K562 (cell line): ENCODE data around the gene EPHB1. TPM values are rescaled to one million over a fixed set of nuclear protein-coding genes. Genes with fewer than 3 reads are reported as not detected.

Experiments used
- ATAC-seq: fragments of 200-7000 bp; cut with Tn5 transposase; 3 replicates; pipeline ENCODE4 v1.9.1; 2020; ENCODE audit warnings: moderate library complexity
- BruUV-seq: library from RNA; stranded (reverse); fragments of 400-500 nt; replicated peaks from 2 replicates; lab custom pipeline; 2021; lab: Mats Ljungman, UMichigan
- CTCF ChIA-PET: fragments of 300-600 bp; formaldehyde crosslinking; extraction: SDS; loops from one replicate; lab custom pipeline; 2021; ENCODE audit warnings: low intra/inter-chr PET ratio; lab: Yijun Ruan, JAX
- POLR2A ChIA-PET: fragments of 300-600, 350-650 bp; sonication (Branson Sonifier 250); formaldehyde crosslinking; extraction: SDS; loops from one replicate; lab custom pipeline; 2021; ENCODE audit warnings: antibody characterized with exemption, inconsistent platforms; lab: Yijun Ruan, JAX
- DNase-seq, 4 experiments: peaks; one replicate each; pipeline versions ENCODE4 v3.0.0 to v3.0.0-alpha.2; 2011 to 2018; ENCODE audit warnings: low spot score in 3 of 4, mixed read lengths in 3 of 4; ENCODE audit errors: extremely low read depth in 1 of 4
- FAIRE-seq: peaks from 2 replicates; lab custom pipeline; 2011; peaks lifted over from hg19 to GRCh38; lab: Jason Lieb, UNC
- H2AFZ ChIP-seq: 2 replicates; pipeline ENCODE4 v1.6.0; 2011; ENCODE audit warnings: low read depth, low read length, control low read depth, inconsistent platforms
- H3K27ac ChIP-seq: fragments of 200-600 bp; 3 replicates; pipeline ENCODE4 v1.8.0; 2011; ENCODE audit warnings: low read depth, mild to moderate bottlenecking, control low read depth, inconsistent platforms, low read length, moderate library complexity, mixed read lengths; ENCODE audit errors: extremely low read depth
- H3K27me3 ChIP-seq, 2 experiments: fragments of 300-600 bp in 1 of 2; 2 replicates in 1 of 2; 3 replicates in 1 of 2; pipeline versions ENCODE4 v1.6.0 to v1.8.0; 2011; ENCODE audit warnings: inconsistent platforms in 2 of 2, low read length in 2 of 2, mild to moderate bottlenecking in 1 of 2, mixed read lengths in 1 of 2, moderate library complexity in 1 of 2; ENCODE audit not compliant: control insufficient read depth in 2 of 2, insufficient read depth in 2 of 2
- H3K36me3 ChIP-seq: fragments of 300-600 bp; 3 replicates; pipeline ENCODE4 v1.8.0; 2011; ENCODE audit warnings: mild to moderate bottlenecking, low read length, inconsistent platforms; ENCODE audit not compliant: control insufficient read depth, insufficient read depth
- H3K4me1 ChIP-seq, 2 experiments: fragments of 200-600 bp in 1 of 2; replicated peaks in 1 of 2; 2 replicates in 1 of 2; 3 replicates in 1 of 2; pipeline versions ENCODE4 v1.5.1 to v1.8.0; 2011; ENCODE audit warnings: inconsistent platforms in 2 of 2, low read length in 2 of 2, mild to moderate bottlenecking in 1 of 2, mixed read lengths in 1 of 2, moderate library complexity in 1 of 2; ENCODE audit not compliant: control insufficient read depth in 2 of 2, insufficient read depth in 2 of 2
- H3K4me2 ChIP-seq: 2 replicates; pipeline ENCODE4 v1.6.1; 2011; ENCODE audit warnings: low read length, control low read depth, inconsistent platforms, mixed read lengths; ENCODE audit not compliant: insufficient read depth
- H3K4me3 ChIP-seq: fragments of 200-600 bp; sonication (generic), shearing (Covaris generic); 2 replicates; pipeline ENCODE4 v1.5.1; 2016; ENCODE audit warnings: control low read depth, inconsistent platforms
- H3K79me2 ChIP-seq: fragments of 200-600 bp; 3 replicates; pipeline ENCODE4 v1.8.0; 2011; ENCODE audit warnings: low read length, inconsistent platforms; ENCODE audit not compliant: control insufficient read depth, insufficient read depth
- H3K9ac ChIP-seq, 2 experiments: 2 replicates each; pipeline versions ENCODE4 v1.6.0 to v1.6.1; 2011; ENCODE audit warnings: low read depth in 2 of 2, low read length in 2 of 2, control low read depth in 1 of 2, inconsistent platforms in 1 of 2, mild to moderate bottlenecking in 1 of 2, mixed read lengths in 1 of 2; ENCODE audit not compliant: insufficient read depth in 1 of 2
- H3K9me1 ChIP-seq: one replicate; pipeline ENCODE4 v1.6.0; 2011; ENCODE audit warnings: inconsistent platforms, mild to moderate bottlenecking, low read length, moderate library complexity; ENCODE audit not compliant: control insufficient read depth, insufficient read depth
- H3K9me3 ChIP-seq: replicated peaks from 2 replicates; pipeline ENCODE4 v1.5.1; 2011; ENCODE audit warnings: low read depth, low read length, inconsistent platforms; ENCODE audit not compliant: control insufficient read depth, insufficient read depth
- H4K20me1 ChIP-seq: replicated peaks from 2 replicates; pipeline ENCODE4 v1.6.1; 2011; ENCODE audit warnings: low read length, inconsistent platforms, mixed read lengths; ENCODE audit not compliant: control insufficient read depth, insufficient read depth
- BRCA1 ChIP-seq, 2 experiments: fragments of 450-650 bp in 1 of 2; sonication (generic) in 1 of 2; formaldehyde crosslinking in 1 of 2; IDR thresholded peaks; 2 replicates each; pipeline versions ENCODE4 v1.5.0 to v1.6.1; 2017 to 2020; ENCODE audit warnings: mild to moderate bottlenecking in 1 of 2, missing genetic modification reagents in 1 of 2
- CC2D1A ChIP-seq: fragments of 450-650 bp; IDR thresholded peaks from 2 replicates; pipeline ENCODE4 v1.6.1; 2017; ENCODE audit warnings: mild to moderate bottlenecking
- HDGF ChIP-seq: fragments of 450-650 bp; IDR thresholded peaks from 2 replicates; pipeline ENCODE4 v1.6.1; 2016
- KLF13 ChIP-seq: fragments of 450-650 bp; IDR thresholded peaks from 2 replicates; pipeline ENCODE4 v1.6.1; 2016; ENCODE audit warnings: missing genetic modification characterization, low read depth, mild to moderate bottlenecking, missing compliant biosample characterization, moderate library complexity, borderline replicate concordance
- MITF ChIP-seq: IDR thresholded peaks from 2 replicates; pipeline ENCODE4 v1.6.1; 2014; ENCODE audit warnings: antibody characterized with exemption
- NCOR1 ChIP-seq: fragments of 450-650 bp; IDR thresholded peaks from 2 replicates; pipeline ENCODE4 v1.6.1; 2016; ENCODE audit warnings: mild to moderate bottlenecking, moderate library complexity
- NEUROD1 ChIP-seq: fragments of 150-350 bp; IDR thresholded peaks from 2 replicates; pipeline ENCODE4 v1.6.1; 2014; ENCODE audit warnings: borderline replicate concordance, low read length, low read depth; ENCODE audit not compliant: partially characterized antibody
- PML ChIP-seq: IDR thresholded peaks from 2 replicates; pipeline ENCODE4 v1.6.1; 2012; ENCODE audit warnings: low read length, inconsistent platforms
- POLR2B ChIP-seq: fragments of 450-650 bp; IDR thresholded peaks from 2 replicates; pipeline ENCODE4 v1.6.1; 2018; ENCODE audit warnings: low read depth; ENCODE audit not compliant: partially characterized antibody
- POU5F1 ChIP-seq: fragments of 150-350 bp; IDR thresholded peaks from 2 replicates; pipeline ENCODE4 v1.6.1; 2014; ENCODE audit warnings: borderline replicate concordance, low read length, low read depth, mild to moderate bottlenecking; ENCODE audit not compliant: partially characterized antibody
- PREB ChIP-seq: sonication (generic); formaldehyde crosslinking; IDR thresholded peaks from 2 replicates; pipeline ENCODE4 v1.8.1; 2023; ENCODE audit warnings: mild to moderate bottlenecking, missing genetic modification reagents
- THRB ChIP-seq: fragments of 450-650 bp; formaldehyde crosslinking; conservative IDR thresholded peaks from 2 replicates; pipeline ENCODE4 v1.4.0; 2022; ENCODE audit warnings: mild to moderate bottlenecking, missing genetic modification characterization
- ZBTB49 ChIP-seq: sonication (generic); formaldehyde crosslinking; IDR thresholded peaks from 2 replicates; pipeline ENCODE4 v1.8.0; 2022; ENCODE audit warnings: missing genetic modification reagents, mild to moderate bottlenecking, borderline replicate concordance
- WGBS: fragments of 100-300 bp; shearing (Covaris generic); methylation state at CpG from one replicate; pipeline ENCODE4 v1.1.6; 2016; ENCODE audit warnings: low coverage, mixed read lengths; ENCODE audit not compliant: insufficient coverage; ENCODE audit errors: missing lambda C conversion rate; 5-methylcytosine and 5-hydroxymethylcytosine counted together
- in situ Hi-C: fragments of 300-500 bp; cut with MboI; formaldehyde crosslinking; loops from 4 replicates; pipeline ENCODE4 v1.15.0; 2018; ENCODE audit warnings: inconsistent platforms, mixed read lengths
- intact Hi-C: fragments of 100-400 bp; cut with micrococcal nuclease; formaldehyde crosslinking; loops from 2 replicates; pipeline ENCODE4 v1.14.2; 2022
- polyA plus RNA-seq, 8 experiments: library from polyadenylated mRNA; depleted of rRNA in 4 of 8; stranded (reverse) in 5 of 8; unstranded in 3 of 8; fragments of >200 nt; fragmentation: Nextera tagmentation in 2 of 8; fragmentation: Illumina TruSeq in 1 of 8; extraction: Ambion mirVana in 2 of 8; extraction: Trizol in 1 of 8; gene quantifications; 2 replicates each; pipeline versions ENCODE4 v1.2.1 to v1.2.3, GENCODE V29; 2011 to 2014; ENCODE audit warnings: inconsistent platforms in 1 of 8, missing spikeins in 1 of 8
- total RNA-seq, 7 experiments: library from RNA; depleted of rRNA in 6 of 7; stranded (reverse); fragments of >200 nt in 6 of 7; fragmentation: Illumina TruSeq in 2 of 7; extraction: Trizol in 2 of 7; gene quantifications; 2 replicates each; pipeline versions ENCODE4 v1.2.1 to v1.2.3, GENCODE V29; 2011 to 2021; ENCODE audit warnings: low replicate concordance in 1 of 7

The EPHB1 gene
- total and polyA plus RNA-seq, 9 of the 15 experiments (the other 6 are each of a cell fraction or from before 2014, with no cell fraction given), result 0.29 TPM; not detected in 8

- Histone ChIP-seq H4K20me1 (no peaks in the 10 kb centered on the region), H3K4me3 (no peak overlapping the region), H3K27ac (no peak overlapping the region), H3K36me3 (no peaks in the 10 kb centered on the region), H2AFZ (no peak overlapping the region), H3K79me2 (no peaks in the 10 kb centered on the region), H3K9me3 (no peaks in the 10 kb centered on the region), H3K9ac (no peak overlapping the region), H3K4me1 (no peaks in the 10 kb centered on the region), H3K27me3 (no peaks in the 10 kb centered on the region), H3K4me2 (no peak overlapping the region), H3K9me1 (no peaks in the 10 kb centered on the region)
- no peak for FAIRE-seq
- intact Hi-C loops, result no loop called here
- 0% methylated on average over 8 of the region's 11 CpGs for WGBS
- POLR2A ChIA-PET, result no interaction called here
- no peak for DNase-seq
- BruUV-seq, result no TSS peak
- in situ Hi-C loops, result no loop called here
- no peak for ATAC-seq
- CTCF ChIA-PET, result no interaction called here
- no peak for TF ChIP-seq PML
- no peak for TF ChIP-seq NCOR1
- no peak for TF ChIP-seq ZBTB49 (CRISPR knock-in tag)
- TF ChIP-seq NEUROD1, result no peak
- TF ChIP-seq POLR2B, result no peak
- no peak for TF ChIP-seq PREB (CRISPR knock-in tag)
- no peak for TF ChIP-seq POU5F1
- no peak for TF ChIP-seq KLF13 (tag)
- TF ChIP-seq MITF, result no peak
- TF ChIP-seq THRB (CRISPR knock-in tag), result no peak
- TF ChIP-seq HDGF, result no peak
- TF ChIP-seq BRCA1 (IDR thresholded peaks at IDR 0.05), result no peak
- no peak for TF ChIP-seq BRCA1 (CRISPR knock-in tag; IDR thresholded peaks at IDR 0.05)
- TF ChIP-seq CC2D1A, result no peak
Measured at GRCh38 chr3:134911586-134912548, 116.8 kb downstream of the EPHB1 start.
